HCT116 (cell line): ENCODE data around the gene PLPP7. TPM values are rescaled to one million over a fixed set of nuclear protein-coding genes. Genes with fewer than 3 reads are reported as not detected.

Experiments used
- ATAC-seq: fragments of 200-7000 bp; cut with Tn5 transposase; 2 replicates; pipeline ENCODE4 v1.9.1; 2020; ENCODE audit warnings: mild to moderate bottlenecking, moderate library complexity
- BruUV-seq: library from RNA; stranded (reverse); fragments of 400-500 nt; replicated peaks from 2 replicates; lab custom pipeline; 2021; lab: Mats Ljungman, UMichigan
- CTCF ChIA-PET: fragments of 300-600 bp; sonication (Branson Sonifier 250); formaldehyde crosslinking; loops from one replicate; lab custom pipeline; 2021; ENCODE audit warnings: antibody characterized with exemption; lab: Charles Lee
- POLR2A ChIA-PET: fragments of 300-600, 350-600 bp; sonication (Branson Sonifier 250); formaldehyde crosslinking; loops from one replicate; lab custom pipeline; 2021; ENCODE audit warnings: antibody characterized with exemption; lab: Charles Lee
- RAD21 ChIA-PET, 2 experiments: fragments of 300-600 bp; sonication (Branson Sonifier 250); formaldehyde crosslinking; loops; one replicate each; lab custom pipeline; 2023; ENCODE audit warnings: low total read pairs in 2 of 2; ENCODE audit not compliant: uncharacterized antibody in 2 of 2, unreplicated experiment in 2 of 2, low non-redundant PET in 1 of 2; lab: Charles Lee
- DNase-seq: peaks from one replicate; pipeline ENCODE4 v3.0.0-alpha.2; 2010; ENCODE audit warnings: low read depth, low spot score
- H2AFZ ChIP-seq: fragments of 200-600 bp; shearing (Covaris generic), sonication (generic); 2 replicates; pipeline ENCODE4 v1.6.1; 2017; ENCODE audit warnings: low read depth, mixed run types, mixed read lengths, antibody characterized with exemption, low read length; ENCODE audit not compliant: poor library complexity, severe bottlenecking
- H3K27ac ChIP-seq: 2 replicates; pipeline ENCODE4 v1.5.1; 2012; ENCODE audit warnings: low read depth, low read length
- H3K27me3 ChIP-seq: fragments of 200-600 bp; sonication (generic); 2 replicates; pipeline ENCODE4 v1.6.1; 2016; ENCODE audit warnings: mixed run types, low read length, mixed read lengths; ENCODE audit not compliant: insufficient read depth
- H3K36me3 ChIP-seq, 2 experiments: fragments of 200-500 bp in 1 of 2; fragments of 200-600 bp in 1 of 2; sonication (Bioruptor generic) in 1 of 2; sonication (generic) in 1 of 2; 2 replicates each; pipeline versions ENCODE4 v1.5.1 to v1.6.1; 2014 to 2016; ENCODE audit warnings: low read length in 2 of 2, inconsistent platforms in 1 of 2, mixed read lengths in 1 of 2, mixed run types in 1 of 2; ENCODE audit not compliant: insufficient read depth in 2 of 2, control insufficient read depth in 1 of 2
- H3K4me1 ChIP-seq, 2 experiments: fragments of 200-600 bp in 1 of 2; sonication (generic) in 1 of 2; 2 replicates each; pipeline versions ENCODE4 v1.5.1 to v1.6.1; 2012 to 2017; ENCODE audit warnings: low read length in 2 of 2, inconsistent platforms in 1 of 2, mild to moderate bottlenecking in 1 of 2, mixed read lengths in 1 of 2, mixed run types in 1 of 2, moderate library complexity in 1 of 2; ENCODE audit not compliant: insufficient read depth in 2 of 2, control insufficient read depth in 1 of 2
- H3K4me2 ChIP-seq: fragments of 200-600 bp; sonication (generic); 2 replicates; pipeline ENCODE4 v1.6.1; 2017; ENCODE audit warnings: mixed run types, low read length, mixed read lengths
- H3K4me3 ChIP-seq, 2 experiments: fragments of 200-600 bp in 1 of 2; sonication (generic) in 1 of 2; replicated peaks in 1 of 2; 2 replicates each; pipeline ENCODE4 v1.5.1; 2011 to 2016; ENCODE audit warnings: low read length in 2 of 2, control low read depth in 1 of 2, low read depth in 1 of 2, mild to moderate bottlenecking in 1 of 2, mixed read lengths in 1 of 2, mixed run types in 1 of 2
- H3K79me2 ChIP-seq: fragments of 200-600 bp; sonication (generic); 2 replicates; pipeline ENCODE4 v1.6.1; 2017; ENCODE audit warnings: mild to moderate bottlenecking, mixed run types, low read length, moderate library complexity, mixed read lengths; ENCODE audit not compliant: insufficient read depth
- H3K9ac ChIP-seq: fragments of 200-600 bp; sonication (generic); 2 replicates; pipeline ENCODE4 v1.6.1; 2016; ENCODE audit warnings: low read length, mixed read lengths
- H3K9me2 ChIP-seq: fragments of 200-600 bp; sonication (generic), shearing (Covaris generic); 2 replicates; pipeline ENCODE4 v1.6.1; 2017; ENCODE audit warnings: mixed run types, mild to moderate bottlenecking, moderate library complexity; ENCODE audit not compliant: insufficient read depth
- H3K9me3 ChIP-seq, 2 experiments: fragments of 200-500 bp in 1 of 2; fragments of 200-600 bp in 1 of 2; sonication (Bioruptor generic) in 1 of 2; sonication (generic) in 1 of 2; 2 replicates each; pipeline ENCODE4 v1.6.1; 2014 to 2017; ENCODE audit warnings: low read length in 2 of 2, mixed read lengths in 2 of 2, inconsistent platforms in 1 of 2, low read depth in 1 of 2, mild to moderate bottlenecking in 1 of 2, mixed run types in 1 of 2, moderate library complexity in 1 of 2; ENCODE audit not compliant: control insufficient read depth in 1 of 2, insufficient read depth in 1 of 2
- H4K20me1 ChIP-seq: fragments of 200-600 bp; sonication (generic), shearing (Covaris generic); 2 replicates; pipeline ENCODE4 v1.6.1; 2017; ENCODE audit warnings: mixed run types, mild to moderate bottlenecking, moderate library complexity; ENCODE audit not compliant: insufficient read depth
- CBX3 ChIP-seq: IDR thresholded peaks from 2 replicates; pipeline ENCODE4 v1.6.1; 2012; ENCODE audit warnings: low read depth
- CTCF ChIP-seq, 3 experiments: fragments of 200-600 bp in 1 of 3; sonication (generic) in 1 of 3; IDR thresholded peaks in 2 of 3; conservative IDR thresholded peaks in 1 of 3; 2 replicates each; pipeline ENCODE4 v1.5.1; 2012 to 2017; ENCODE audit warnings: low read depth in 2 of 3, low read length in 2 of 3, antibody characterized with exemption in 1 of 3, borderline replicate concordance in 1 of 3, control low read depth in 1 of 3, mild to moderate bottlenecking in 1 of 3, mixed read lengths in 1 of 3, mixed run types in 1 of 3, moderate library complexity in 1 of 3; ENCODE audit not compliant: insufficient read depth in 1 of 3
- EGR1 ChIP-seq: IDR thresholded peaks from 2 replicates; pipeline ENCODE4 v1.6.1; 2012; ENCODE audit warnings: low read depth
- REST ChIP-seq: IDR thresholded peaks from 2 replicates; pipeline ENCODE4 v1.6.1; 2012; ENCODE audit warnings: low read depth
- ZNF274 ChIP-seq: fragments of 200-500 bp; sonication (Bioruptor generic); IDR thresholded peaks from 2 replicates; pipeline ENCODE4 v1.6.1; 2014; ENCODE audit warnings: mild to moderate bottlenecking, low read depth, low read length, inconsistent platforms
- intact Hi-C: fragments of 100-400 bp; cut with micrococcal nuclease; formaldehyde crosslinking; loops from 2 replicates; pipeline ENCODE4 v1.10.0; 2022
- total RNA-seq: library from RNA; stranded (reverse); gene quantifications from one replicate; pipeline ENCODE4 v1.2.1, GENCODE V29; 2021; ENCODE audit not compliant: unreplicated experiment
- TF ChIP-seq, protein P1 (sequence below): IDR thresholded peaks from 2 replicates; pipeline ENCODE4 v1.6.1; 2012

Gene PLPP7
- total RNA-seq, 1 experiment from 2014 or later = 0.37 TPM

DNA sequence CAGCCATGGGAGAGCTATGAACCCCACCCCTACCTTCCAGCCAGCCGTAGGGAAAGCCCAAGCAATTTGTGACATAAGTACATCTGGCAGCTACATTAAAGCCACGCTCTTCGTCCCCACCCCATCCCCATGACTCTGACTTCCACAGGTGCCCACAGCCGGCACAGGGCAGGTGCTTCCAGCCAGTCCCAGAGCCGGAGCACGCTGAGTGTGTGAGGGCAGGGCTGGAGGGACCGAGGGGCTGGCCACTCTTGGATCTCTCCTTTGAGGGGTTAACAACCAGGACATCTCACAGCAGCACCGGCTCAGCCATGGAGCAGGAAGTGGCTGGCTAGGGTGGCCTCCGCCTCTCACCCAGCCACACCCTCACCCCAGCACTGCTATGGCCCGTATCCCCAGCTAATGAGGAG, 10.8 kb upstream of the PLPP7 start (continued):
- TF ChIP-seq REST = no peak
- TF ChIP-seq, protein P1, sequence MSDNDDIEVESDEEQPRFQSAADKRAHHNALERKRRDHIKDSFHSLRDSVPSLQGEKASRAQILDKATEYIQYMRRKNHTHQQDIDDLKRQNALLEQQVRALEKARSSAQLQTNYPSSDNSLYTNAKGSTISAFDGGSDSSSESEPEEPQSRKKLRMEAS = no peak
- TF ChIP-seq ZNF274 = no peak

- ChIA-PET CTCF (no interaction called here), POLR2A (no interaction called here), RAD21 (no interaction called here)
- Histone ChIP-seq H2AFZ (no peak overlapping the region), H3K9me3 (no peaks in the 10 kb centered on the region), H3K79me2 (no peaks in the 10 kb centered on the region), H3K27me3 (no peaks in the 10 kb centered on the region), H3K4me1 (peaks cover 0 to 8% of the 10 kb centered on the region in 2 experiments; a peak in 1 of 4 replicates), H4K20me1 (no peaks in the 10 kb centered on the region), H3K9ac (no peak overlapping the region), H3K4me3 (no peak overlapping the region), H3K4me2 (no peak overlapping the region), H3K27ac (no peak overlapping the region), H3K9me2 (no peaks in the 10 kb centered on the region), H3K36me3 (no peaks in the 10 kb centered on the region)
- no TSS peak for BruUV-seq
- ATAC-seq = no peak
- TF ChIP-seq CBX3 (no peak), REST (no peak), CTCF (IDR thresholded peaks at IDR 0.05 in 2 of 3, conservative IDR thresholded peaks at IDR 0.05 in 1 of 3; ENCODE audit: borderline replicate concordance in 1 of 3, insufficient read depth in 1 of 3, low read depth in 2 of 3, low read length in 2 of 3) (no peak), EGR1 (no peak)
- TF ChIP-seq, protein P1 = no peak
- DNase-seq = no peak
- intact Hi-C loops = no loop called here
Observed at GRCh38 chr9:131279196-131279862, 10.2 kb upstream of the PLPP7 start.
